Tibial artery (tissue), 4 donors: Measurements from ENCODE around the gene S100A8.

Experiments used
- DNase-seq, 2 donors: peaks; one replicate each; pipeline ENCODE4 v3.0.0-alpha.2; 2019
- H3K27ac ChIP-seq, 2 donors: fragments of 200-600 bp; sonication (generic) in 1 of 2; 1 replicate in 1 of 2; 2 replicates in 1 of 2; pipeline ENCODE4 v1.5.1; 2018 to 2019; ENCODE audit warnings: mild to moderate bottlenecking in 1 of 2
- H3K27me3 ChIP-seq, 2 donors: fragments of 200-600 bp; sonication (generic) in 1 of 2; one replicate each; pipeline versions ENCODE4 v1.5.1 to v1.6.0; 2016 to 2019
- H3K36me3 ChIP-seq, 3 donors: fragments of 200-600 bp; sonication (generic) in 2 of 3; one replicate each; pipeline ENCODE4 v1.5.1; 2016 to 2019; ENCODE audit warnings: mild to moderate bottlenecking in 2 of 3
- H3K4me1 ChIP-seq, 4 donors: fragments of 200-600 bp; sonication (generic) in 2 of 4; 1 replicate in 3 of 4; 2 replicates in 1 of 4; pipeline ENCODE4 v1.5.1; 2016 to 2019
- H3K4me3 ChIP-seq, 2 donors: fragments of 200-600 bp; sonication (generic) in 1 of 2; 1 replicate in 1 of 2; 2 replicates in 1 of 2; pipeline ENCODE4 v1.5.1; 2018 to 2019; ENCODE audit warnings: mild to moderate bottlenecking in 2 of 2
- H3K9me3 ChIP-seq, 3 donors: fragments of 200-600 bp; sonication (generic) in 1 of 3; one replicate each; pipeline ENCODE4 v1.5.1; 2016 to 2019
- CTCF ChIP-seq, 2 experiments: fragments of 200-600 bp in 1 of 2; fragments of 450-650 bp in 1 of 2; IDR thresholded peaks; one replicate each; pipeline ENCODE4 v1.5.1; 2017 to 2019; ENCODE audit warnings: antibody characterized with exemption in 2 of 2, mild to moderate bottlenecking in 1 of 2, moderate library complexity in 1 of 2
- intact Hi-C: fragments of 100-400 bp; cut with DNase I; formaldehyde crosslinking; loops from one replicate; pipeline ENCODE4 v1.15.0; 2023; ENCODE audit warnings: low total_unique reads

S100A8 gene

DNA sequence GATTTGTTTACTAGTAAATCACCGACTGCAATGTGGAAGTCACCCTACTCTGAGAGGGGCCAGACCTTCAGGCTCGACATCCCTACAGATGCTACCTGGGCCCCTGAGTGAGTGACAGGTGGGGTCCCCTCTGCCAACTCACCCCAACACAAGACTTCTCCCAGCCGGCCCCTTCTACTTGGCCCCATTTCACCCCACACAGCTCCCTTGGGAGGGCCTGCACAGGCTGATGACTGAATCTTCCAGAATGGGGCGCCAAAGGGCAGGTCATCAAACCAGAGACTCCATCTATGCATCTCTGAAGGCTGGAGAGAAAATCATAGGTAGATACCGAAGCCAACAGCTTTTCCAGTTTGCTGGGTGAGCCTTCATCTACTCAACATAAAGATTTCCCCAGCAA is 9.4 kb upstream of the S100A8 start:
- TF ChIP-seq CTCF (IDR thresholded peaks at IDR 0.05) = no peak
- peak in 1 of 2 donors; percentile 21 for DNase-seq
- Histone ChIP-seq H3K4me1 (no peaks in the 10 kb centered on the region), H3K27ac (no peak overlapping the region), H3K27me3 (peaks cover 0 to 14% of the 10 kb centered on the region in 2 donors), H3K4me3 (no peak overlapping the region), H3K36me3 (no peaks in the 10 kb centered on the region), H3K9me3 (no peaks in the 10 kb centered on the region)
- intact Hi-C loops = no loop called here

DNA sequence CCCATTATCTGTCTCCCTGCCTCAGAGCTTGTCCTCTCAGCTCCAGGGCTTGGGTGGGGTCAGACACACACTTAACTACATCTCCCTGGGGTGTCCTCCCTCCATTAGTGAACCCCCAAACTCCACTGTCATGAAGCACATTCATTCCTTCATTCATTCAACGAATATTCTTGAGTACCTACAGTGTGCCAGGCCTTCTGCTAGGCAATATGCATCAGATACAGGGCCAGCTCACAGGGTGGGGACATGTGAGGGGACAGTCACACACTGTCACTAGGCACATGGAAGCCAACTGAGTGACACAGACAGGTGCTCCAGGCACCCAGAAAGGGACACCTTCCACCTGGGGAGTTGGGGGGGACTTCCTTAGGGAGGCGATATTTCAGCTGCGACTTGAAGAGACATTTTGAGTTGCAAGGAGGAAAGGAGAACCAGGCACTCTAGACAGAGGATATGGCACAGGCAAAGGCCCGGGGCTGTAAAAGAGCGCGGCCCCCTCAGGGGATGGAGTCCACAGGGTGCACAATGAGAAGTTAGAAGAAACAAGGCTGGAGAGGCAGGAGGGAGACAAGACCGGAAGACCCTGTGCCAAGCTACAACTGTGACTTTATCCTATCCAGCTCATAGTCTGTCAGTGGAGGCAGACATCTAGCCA is 8.7 kb upstream of the S100A8 start:
- intact Hi-C loops = no loop called here
- no peaks in the 10 kb centered on the region for H3K9me3 ChIP-seq
- no peak overlapping the region for H3K4me3 ChIP-seq
- TF ChIP-seq CTCF (IDR thresholded peaks at IDR 0.05) = no peak
- H3K27me3 ChIP-seq = peaks cover 0 to 14% of the 10 kb centered on the region in 2 donors
- H3K27ac ChIP-seq = no peak overlapping the region
- H3K36me3 ChIP-seq = no peaks in the 10 kb centered on the region
- no peaks in the 10 kb centered on the region for H3K4me1 ChIP-seq
- DNase-seq = no peak

DNA sequence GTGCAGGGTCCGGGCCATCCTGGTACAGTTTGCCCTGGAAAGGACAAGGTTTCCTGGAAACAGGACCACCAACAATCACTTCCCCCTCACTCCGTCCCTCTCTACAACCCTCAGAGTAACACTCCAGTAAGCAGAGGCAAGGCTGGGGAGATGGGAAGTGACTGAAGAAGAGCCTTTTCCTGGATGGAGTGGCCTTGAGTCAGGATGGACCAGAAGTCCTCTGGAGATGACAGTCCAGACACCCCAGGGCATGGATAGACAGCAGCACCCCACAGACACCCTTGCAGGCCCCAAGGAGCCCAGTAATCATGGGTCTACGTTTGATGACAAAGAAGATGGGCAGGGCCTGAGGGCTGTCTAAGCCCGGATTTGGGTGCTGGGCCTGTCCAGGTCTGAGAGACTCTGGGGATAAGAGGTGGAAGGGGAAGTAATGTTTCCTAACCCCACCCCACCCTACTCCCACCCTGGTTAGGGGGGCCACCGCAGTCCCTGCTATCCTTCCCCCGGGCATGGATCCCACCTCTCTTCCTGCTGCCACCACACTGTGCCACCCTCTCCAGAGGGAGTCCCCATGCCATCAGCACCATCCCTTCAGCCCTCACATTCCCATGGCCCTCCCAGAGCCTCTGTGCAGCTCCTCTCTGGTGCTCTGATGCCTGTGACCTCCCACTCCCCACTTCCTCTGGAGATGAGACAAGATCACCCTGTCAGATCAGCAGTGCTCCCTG is 7.2 kb upstream of the S100A8 start:
- Histone ChIP-seq H3K36me3 (no peaks in the 10 kb centered on the region), H3K4me1 (no peaks in the 10 kb centered on the region), H3K4me3 (no peak overlapping the region), H3K27me3 (peaks cover 0 to 14% of the 10 kb centered on the region in 2 donors), H3K9me3 (no peaks in the 10 kb centered on the region), H3K27ac (no peak overlapping the region)
- intact Hi-C loops = no loop called here
- no peak for TF ChIP-seq CTCF (IDR thresholded peaks at IDR 0.05)
- peak in 1 of 2 donors; percentile 48 for DNase-seq

- peaks cover 0 to 14% of the 10 kb centered on the region in 2 donors for H3K27me3 ChIP-seq
- TF ChIP-seq CTCF (IDR thresholded peaks at IDR 0.05) = no peak
- peak in 1 of 2 donors; percentile 51 for DNase-seq
- no peaks in the 10 kb centered on the region for H3K36me3 ChIP-seq
- H3K4me3 ChIP-seq = no peak overlapping the region
- H3K27ac ChIP-seq = no peak overlapping the region
- H3K4me1 ChIP-seq = no peaks in the 10 kb centered on the region
- intact Hi-C loops = no loop called here
- no peaks in the 10 kb centered on the region for H3K9me3 ChIP-seq
Observed at GRCh38 chr1:153397051-153397923, 6.4 kb upstream of the S100A8 start.

DNA sequence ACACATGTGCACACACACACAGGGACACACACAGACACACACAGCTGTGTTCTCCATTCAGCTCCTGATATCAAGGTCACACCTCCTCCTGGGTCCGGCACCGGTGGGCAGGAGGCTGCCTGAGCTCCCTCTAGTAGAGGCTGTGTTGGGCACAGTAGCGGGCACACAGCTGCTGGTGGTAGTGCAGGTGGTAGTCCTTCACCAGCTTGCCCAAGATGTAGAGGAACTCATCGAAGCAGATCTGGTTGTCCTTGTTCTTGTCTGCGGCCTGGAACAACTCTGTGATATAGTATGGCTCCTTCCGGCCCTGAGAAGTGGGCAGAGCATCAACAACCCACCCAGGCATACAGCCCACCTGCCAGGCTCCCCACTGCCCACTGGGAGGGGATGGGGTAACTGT is 5.6 kb upstream of the S100A8 start:
- peaks cover 0 to 14% of the 10 kb centered on the region in 2 donors for H3K27me3 ChIP-seq
- no peak for TF ChIP-seq CTCF (IDR thresholded peaks at IDR 0.05)
- intact Hi-C loops = no loop called here
- H3K4me1 ChIP-seq = no peaks in the 10 kb centered on the region
- no peaks in the 10 kb centered on the region for H3K36me3 ChIP-seq
- H3K9me3 ChIP-seq = no peaks in the 10 kb centered on the region
- no peak overlapping the region for H3K4me3 ChIP-seq
- no peak overlapping the region for H3K27ac ChIP-seq
- peak in 1 of 2 donors; percentile 43 for DNase-seq
